Medulla oblongata (tissue), 1 donor: ENCODE data around the gene NPEPL1.
A peak's percentile ranks its signal among the peaks of the same experiment; 100 is the strongest.

Source experiments
- DNase-seq: peaks from one replicate; pipeline ENCODE4 v3.0.0-alpha.2; 2015; ENCODE audit errors: extremely low spot score

NPEPL1 gene

GRCh38 chr20:58682656-58683531, 9.7 kb upstream of the NPEPL1 start:
- no peak for DNase-seq

GRCh38 chr20:58684291-58684690, 8.3 kb upstream of the NPEPL1 start:
- no peak for DNase-seq

GRCh38 chr20:58685988-58686387, 6.6 kb upstream of the NPEPL1 start:
- DNase-seq: no peak

GRCh38 chr20:58688414-58688813, 4.2 kb upstream of the NPEPL1 start:
- DNase-seq: no peak

GRCh38 chr20:58688840-58689239, 3.8 kb upstream of the NPEPL1 start:
- DNase-seq: no peak

- DNase-seq: no peak
Measured at GRCh38 chr20:58690396-58691135, 2.0 kb upstream of the NPEPL1 start.

GRCh38 chr20:58691773-58692578, 624 bp upstream of the NPEPL1 start:
- DNase-seq: peak; percentile 14

- DNase-seq: peak; percentile 17
Measured at GRCh38 chr20:58693226-58694006, 816 bp downstream of the NPEPL1 start.

- no peak for DNase-seq
Measured at GRCh38 chr20:58694241-58695083, 1.9 kb downstream of the NPEPL1 start.

GRCh38 chr20:58695084-58695722, 2.6 kb downstream of the NPEPL1 start:
- no peak for DNase-seq

GRCh38 chr20:58695895-58696375, 3.3 kb downstream of the NPEPL1 start:
- DNase-seq: no peak

- DNase-seq: no peak
Measured at GRCh38 chr20:58696411-58696961, 3.9 kb downstream of the NPEPL1 start.

- DNase-seq: no peak
Measured at GRCh38 chr20:58697201-58697866, 4.7 kb downstream of the NPEPL1 start.

- no peak for DNase-seq
Measured at GRCh38 chr20:58697867-58698703, 5.5 kb downstream of the NPEPL1 start.

- no peak for DNase-seq
Measured at GRCh38 chr20:58698741-58699622, 6.4 kb downstream of the NPEPL1 start.

GRCh38 chr20:58699623-58700107, 7.1 kb downstream of the NPEPL1 start:
- no peak for DNase-seq
